Neuronal stem cell (in vitro differentiated cells): Measurements from ENCODE around the gene SLC22A23.

Experiments
- DNase-seq: peaks from one replicate; pipeline ENCODE4 v3.0.0-alpha.2; 2013; ENCODE audit warnings: low spot score
- H2AFZ ChIP-seq: one replicate; pipeline ENCODE4 v1.6.1; 2013; ENCODE audit warnings: mild to moderate bottlenecking, low read length, inconsistent platforms
- H2AK5ac ChIP-seq: 2 replicates; pipeline ENCODE4 v1.6.1; 2013; ENCODE audit warnings: low read depth, mild to moderate bottlenecking, inconsistent platforms, low read length, moderate library complexity, mixed read lengths
- H2BK120ac ChIP-seq: 2 replicates; pipeline ENCODE4 v1.6.1; 2013; ENCODE audit warnings: low read depth, mild to moderate bottlenecking, inconsistent platforms, low read length, moderate library complexity, mixed read lengths
- H2BK12ac ChIP-seq: one replicate; pipeline ENCODE4 v1.6.1; 2013; ENCODE audit warnings: low read length, inconsistent platforms
- H2BK15ac ChIP-seq: 2 replicates; pipeline ENCODE4 v1.6.1; 2013; ENCODE audit warnings: mild to moderate bottlenecking, low read length, inconsistent platforms, mixed read lengths
- H2BK5ac ChIP-seq: one replicate; pipeline ENCODE4 v1.6.1; 2013; ENCODE audit warnings: inconsistent platforms, mild to moderate bottlenecking, low read length, moderate library complexity
- H3K14ac ChIP-seq: one replicate; pipeline ENCODE4 v1.6.1; 2013; ENCODE audit warnings: low read length, inconsistent platforms
- H3K18ac ChIP-seq: 2 replicates; pipeline ENCODE4 v1.6.1; 2013; ENCODE audit warnings: low read length, inconsistent platforms
- H3K23ac ChIP-seq: 2 replicates; pipeline ENCODE4 v1.6.1; 2013; ENCODE audit warnings: low read depth, mild to moderate bottlenecking, mixed read lengths, low read length, inconsistent platforms; ENCODE audit not compliant: poor library complexity
- H3K27ac ChIP-seq: replicated peaks from 3 replicates; pipeline ENCODE4 v1.5.1; 2013; ENCODE audit warnings: low read length, inconsistent platforms
- H3K27me3 ChIP-seq, 3 experiments: 2 replicates each; pipeline ENCODE4 v1.6.1; 2013; ENCODE audit warnings: low read length in 3 of 3, mild to moderate bottlenecking in 2 of 3, inconsistent platforms in 1 of 3, low read depth in 1 of 3, mixed read lengths in 1 of 3, moderate library complexity in 1 of 3; ENCODE audit not compliant: control insufficient read depth in 3 of 3, insufficient read depth in 3 of 3
- H3K36me3 ChIP-seq, 2 donors: replicated peaks in 1 of 2; 2 replicates each; pipeline ENCODE4 v1.6.1; 2013; ENCODE audit warnings: low read length in 2 of 2; ENCODE audit not compliant: control insufficient read depth in 2 of 2, insufficient read depth in 2 of 2
- H3K4ac ChIP-seq: 2 replicates; pipeline ENCODE4 v1.6.1; 2013; ENCODE audit warnings: inconsistent platforms, mild to moderate bottlenecking, low read length, moderate library complexity
- H3K4me1 ChIP-seq, 2 donors: 1 replicate in 1 of 2; 2 replicates in 1 of 2; pipeline ENCODE4 v1.6.1; 2013; ENCODE audit warnings: low read length in 2 of 2, low read depth in 1 of 2; ENCODE audit not compliant: control insufficient read depth in 2 of 2, insufficient read depth in 1 of 2
- H3K4me2 ChIP-seq: one replicate; pipeline ENCODE4 v1.6.1; 2013; ENCODE audit warnings: mild to moderate bottlenecking, low read length, inconsistent platforms; ENCODE audit not compliant: insufficient read depth, poor library complexity, severe bottlenecking
- H3K4me3 ChIP-seq, 2 donors: 2 replicates each; pipeline ENCODE4 v1.5.1; 2013; ENCODE audit warnings: low read length in 2 of 2, mild to moderate bottlenecking in 2 of 2, inconsistent platforms in 1 of 2, moderate library complexity in 1 of 2
- H3K79me1 ChIP-seq: one replicate; pipeline ENCODE4 v1.6.1; 2013; ENCODE audit warnings: low read depth, mild to moderate bottlenecking, inconsistent platforms, low read length, moderate library complexity
- H3K9ac ChIP-seq: one replicate; pipeline ENCODE4 v1.6.1; 2013; ENCODE audit warnings: mild to moderate bottlenecking, low read depth, low read length, inconsistent platforms; ENCODE audit not compliant: poor library complexity
- H3K9me3 ChIP-seq, 2 donors: replicated peaks in 1 of 2; 2 replicates each; pipeline versions ENCODE3 to v1.6.1; 2013; ENCODE audit warnings: low read length in 2 of 2, mild to moderate bottlenecking in 2 of 2, inconsistent platforms in 1 of 2, low read depth in 1 of 2, mixed read lengths in 1 of 2, moderate library complexity in 1 of 2; ENCODE audit not compliant: control insufficient read depth in 2 of 2, insufficient read depth in 1 of 2
- H4K8ac ChIP-seq: one replicate; pipeline ENCODE4 v1.6.1; 2013; ENCODE audit warnings: low read depth, mild to moderate bottlenecking, inconsistent platforms, low read length, moderate library complexity
- H4K91ac ChIP-seq: one replicate; pipeline ENCODE4 v1.6.1; 2013; ENCODE audit warnings: low read length, low read depth, mild to moderate bottlenecking, inconsistent platforms; ENCODE audit not compliant: poor library complexity
- WGBS, 2 donors: extraction: QIAGEN DNeasy Blood & Tissue Kit; methylation state at CpG; one replicate each; pipeline ENCODE4 v1.1.7; 2013; ENCODE audit warnings: missing lambda C conversion rate in 2 of 2, mixed read lengths in 1 of 2; ENCODE audit not compliant: insufficient read length in 2 of 2, insufficient replicate concordance in 1 of 2; ENCODE audit errors: extremely low coverage in 2 of 2; 5-methylcytosine and 5-hydroxymethylcytosine counted together

Gene SLC22A23

DNA sequence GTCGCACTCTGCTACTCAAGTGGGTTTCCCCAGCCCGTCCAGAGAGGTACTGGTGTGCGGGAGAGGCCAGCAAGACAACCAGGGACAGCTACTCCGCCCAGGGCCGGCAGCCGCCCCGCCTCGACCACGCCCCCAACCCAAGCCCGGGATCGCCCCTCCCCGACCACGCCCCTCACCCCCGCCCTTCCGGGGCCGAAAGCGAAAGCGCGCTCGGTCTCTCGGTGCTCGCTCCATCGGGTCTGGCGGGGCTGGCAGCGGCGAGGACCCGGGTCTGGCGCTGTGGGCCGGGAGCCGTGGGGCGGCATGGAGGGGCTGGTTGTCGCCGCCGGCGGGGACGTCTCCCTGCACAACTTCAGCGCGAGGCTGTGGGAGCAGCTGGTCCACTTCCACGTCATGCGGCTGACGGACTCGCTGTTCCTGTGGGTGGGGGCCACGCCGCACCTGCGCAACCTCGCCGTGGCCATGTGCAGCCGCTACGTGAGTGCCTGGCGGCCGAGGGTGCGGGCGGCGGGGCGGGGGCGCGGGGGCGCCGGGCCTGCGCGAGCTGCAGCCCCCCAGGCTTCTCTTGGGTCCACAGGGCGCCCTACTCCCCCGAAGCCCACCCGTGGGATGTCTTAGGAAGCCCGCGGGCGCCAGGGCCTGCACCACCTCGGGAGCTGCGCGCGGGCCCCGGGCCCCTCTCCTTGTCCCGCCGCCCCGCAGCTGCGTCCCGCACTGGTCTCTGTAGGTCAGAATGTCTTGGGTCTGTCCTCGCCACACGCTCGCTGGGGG, 197.9 kb downstream of the SLC22A23 start, which contains the start of gene PSMG4:
Gene PSMG4, plus strand, starts transcription at position 228 of the 771 bp plus-strand sequence. Its CDS starts 76 bp downstream, at position 304.
- Histone ChIP-seq H3K4me1 (peaks cover 0 to 10% of the 10 kb centered on the region in 2 donors), H4K91ac (no peak within 1 kb of the TSS), H3K23ac (peak within 1 kb of the TSS; percentile 9), H2BK120ac (peak within 1 kb of the TSS; percentile 69), H2BK15ac (no peak within 1 kb of the TSS), H4K8ac (no peak within 1 kb of the TSS), H2AFZ (peak within 1 kb of the TSS; percentile 95), H3K27ac (no peak within 1 kb of the TSS), H2BK12ac (no peak within 1 kb of the TSS), H3K36me3 (peaks cover 5 to 33% of the 10 kb centered on the region in 2 donors), H3K4ac (no peak within 1 kb of the TSS), H3K18ac (peak within 1 kb of the TSS; percentile 86), H3K9ac (peak within 1 kb of the TSS; percentile 97), H3K9me3 (no peaks in the 10 kb centered on the region), H3K4me3 (peak within 1 kb of the TSS; percentile 94 to 100), H3K14ac (no peak within 1 kb of the TSS), H2BK5ac (no peak within 1 kb of the TSS), H3K4me2 (peak within 1 kb of the TSS; percentile 90), H3K27me3 (peaks cover 0 to 3% (median 0%) of the 10 kb centered on the region in 3 experiments), H2AK5ac (peak within 1 kb of the TSS; percentile 62), H3K79me1 (peaks cover 10% of the 10 kb centered on the region)
- DNase-seq, result peak; percentile 87
- WGBS, 2 donors, result no CpG with 5 or more reads among the region's 80 CpGs

DNA sequence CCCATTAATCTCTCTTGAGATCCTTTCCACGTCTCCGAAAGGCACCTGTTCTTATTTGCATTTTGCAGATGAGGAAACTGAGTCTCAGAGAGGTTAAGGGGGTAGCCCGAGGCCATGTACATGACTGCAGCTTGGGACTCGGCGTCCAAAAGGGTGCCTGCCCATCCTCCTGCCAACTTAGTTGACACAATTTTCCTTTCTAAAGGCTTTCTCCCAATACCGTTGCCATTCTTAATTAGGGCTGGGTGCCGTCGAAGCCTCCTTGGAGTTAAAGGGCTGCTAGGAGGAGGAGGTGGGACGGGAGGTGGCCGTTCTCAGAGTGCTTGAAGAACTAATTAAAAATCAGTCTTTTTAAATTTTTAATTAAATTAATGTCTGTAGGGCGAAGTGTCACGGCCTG, 198.6 kb downstream of the SLC22A23 start:
- Histone ChIP-seq H2BK5ac (no peak overlapping the region), H3K14ac (no peak overlapping the region), H3K79me1 (peaks cover 8% of the 10 kb centered on the region), H3K18ac (peak overlapping the region; percentile 25), H3K27ac (no peak overlapping the region), H3K23ac (no peak overlapping the region), H2BK15ac (no peak overlapping the region), H3K4me2 (no peak overlapping the region), H3K4ac (no peak overlapping the region), H2BK120ac (no peak overlapping the region), H2AFZ (peak overlapping the region; percentile 76), H3K36me3 (peaks cover under 1 to 26% of the 10 kb centered on the region in 2 donors), H3K9me3 (no peaks in the 10 kb centered on the region), H2AK5ac (no peak overlapping the region), H4K91ac (no peak overlapping the region), H3K27me3 (peaks cover 0 to 3% (median 0%) of the 10 kb centered on the region in 3 experiments), H3K4me1 (peaks cover 0 to 10% of the 10 kb centered on the region in 2 donors), H3K4me3 (peak overlapping the region in 1 of 2 donors; percentile 100), H3K9ac (no peak overlapping the region), H2BK12ac (no peak overlapping the region), H4K8ac (no peak overlapping the region)
- DNase-seq, result no peak
- no CpG with 5 or more reads among the region's 12 CpGs for WGBS, 2 donors

DNA sequence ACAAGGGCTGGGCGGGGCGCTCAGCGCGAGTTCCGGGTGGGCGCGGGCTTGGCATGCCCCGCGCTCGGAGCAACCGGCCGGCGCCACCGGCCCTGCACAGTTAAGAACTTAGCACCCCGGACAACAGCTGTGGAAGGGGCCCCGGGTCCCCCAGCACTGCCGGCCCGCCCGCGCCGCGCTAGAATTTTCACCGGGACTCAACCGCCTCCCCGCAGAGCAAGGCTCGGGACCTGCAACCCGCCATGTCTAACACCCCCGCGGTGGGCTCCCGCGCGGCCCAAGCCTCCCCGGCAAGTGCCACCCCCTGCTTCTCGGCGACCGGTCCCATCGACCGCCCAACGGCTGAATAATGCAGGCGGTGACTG, 203.3 kb downstream of the SLC22A23 start:
- Histone ChIP-seq H4K8ac (no peak overlapping the region), H2AFZ (no peak overlapping the region), H2BK120ac (no peak overlapping the region), H3K79me1 (no peaks in the 10 kb centered on the region), H4K91ac (no peak overlapping the region), H3K36me3 (no peaks in the 10 kb centered on the region), H2BK5ac (no peak overlapping the region), H2BK12ac (no peak overlapping the region), H3K23ac (no peak overlapping the region), H2BK15ac (no peak overlapping the region), H3K14ac (no peak overlapping the region), H3K4me3 (no peak overlapping the region), H3K4ac (no peak overlapping the region), H3K9ac (peak overlapping the region; percentile 7), H2AK5ac (no peak overlapping the region), H3K4me2 (no peak overlapping the region), H3K18ac (no peak overlapping the region), H3K27ac (no peak overlapping the region), H3K4me1 (peaks cover 7 to 25% of the 10 kb centered on the region in 2 donors), H3K9me3 (no peaks in the 10 kb centered on the region), H3K27me3 (peaks cover 0 to 3% (median 0%) of the 10 kb centered on the region in 3 experiments)
- no CpG with 5 or more reads among the region's 40 CpGs for WGBS, 2 donors
- no peak for DNase-seq

DNA sequence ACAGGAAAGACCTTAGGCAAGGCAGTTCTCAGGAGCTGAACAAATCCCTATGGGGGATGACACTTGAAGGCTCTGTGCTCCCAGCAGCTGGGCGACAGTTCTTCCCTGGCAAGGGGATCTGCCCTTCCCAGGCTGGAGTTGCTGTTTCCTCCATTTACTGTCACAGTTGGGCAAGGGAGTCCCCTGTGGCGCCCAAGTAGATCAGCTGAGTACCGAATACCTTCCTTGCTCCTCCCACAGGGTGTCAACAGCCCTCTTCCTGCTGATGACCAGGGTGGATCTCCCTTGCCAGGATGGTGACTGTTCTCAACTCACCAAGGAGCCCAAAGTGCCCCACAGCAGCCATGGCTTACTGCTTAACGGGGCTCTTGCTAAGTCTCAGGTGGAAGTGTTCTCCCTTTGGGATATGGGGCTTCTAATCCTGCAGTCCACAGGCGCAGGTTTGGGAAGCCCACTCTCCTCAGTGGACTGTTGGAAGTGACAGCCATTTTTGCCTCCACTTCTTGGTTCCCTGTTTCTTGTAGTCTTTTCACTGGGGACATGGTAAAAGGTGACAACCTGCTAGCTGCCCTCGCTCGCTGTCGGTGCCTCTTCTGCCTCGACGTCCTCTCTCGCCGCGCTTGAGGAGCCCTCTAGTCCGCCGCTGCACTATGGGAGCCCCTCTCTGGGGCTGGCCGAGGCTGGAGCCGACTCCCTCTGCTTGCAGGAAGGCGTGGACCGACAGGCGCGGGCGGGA, 203.8 kb downstream of the SLC22A23 start:
- H3K79me1 ChIP-seq, result no peaks in the 10 kb centered on the region
- no peak overlapping the region for H3K18ac ChIP-seq
- peak overlapping the region; percentile 16 for H2AK5ac ChIP-seq
- no peak overlapping the region for H3K23ac ChIP-seq
- H2BK120ac ChIP-seq, result no peak overlapping the region
- WGBS, 2 donors, result no CpG with 5 or more reads among the region's 22 CpGs
- no peaks in the 10 kb centered on the region for H3K9me3 ChIP-seq
- no peak overlapping the region for H3K4ac ChIP-seq
- no peak overlapping the region for H3K27ac ChIP-seq
- no peak overlapping the region for H3K4me3 ChIP-seq
- no peak overlapping the region for H4K91ac ChIP-seq
- no peak overlapping the region for H3K4me2 ChIP-seq
- H4K8ac ChIP-seq, result no peak overlapping the region
- DNase-seq, result no peak
- no peak overlapping the region for H2BK12ac ChIP-seq
- no peaks in the 10 kb centered on the region for H3K36me3 ChIP-seq
- no peak overlapping the region for H2BK5ac ChIP-seq
- no peak overlapping the region for H3K14ac ChIP-seq
- H3K27me3 ChIP-seq, result peaks cover 0 to 3% (median 0%) of the 10 kb centered on the region in 3 experiments
- H3K9ac ChIP-seq, result peak overlapping the region; percentile 7
- H2AFZ ChIP-seq, result no peak overlapping the region
- H3K4me1 ChIP-seq, result peaks cover 12 to 24% of the 10 kb centered on the region in 2 donors
- H2BK15ac ChIP-seq, result no peak overlapping the region
